ENCODE results near the gene KTI12.
A peak's percentile ranks its signal among the peaks of the same experiment; 100 is the strongest.

Gene KTI12

GRCh38 chr1:52057255-52057654 is 23.6 kb upstream of the KTI12 start:
- no peak for TF ChIP-seq EZH2phosphoT487 (conservative IDR thresholded peaks at IDR 0.05; ENCODE audit: low read length)
- TF ChIP-seq, protein P1, sequence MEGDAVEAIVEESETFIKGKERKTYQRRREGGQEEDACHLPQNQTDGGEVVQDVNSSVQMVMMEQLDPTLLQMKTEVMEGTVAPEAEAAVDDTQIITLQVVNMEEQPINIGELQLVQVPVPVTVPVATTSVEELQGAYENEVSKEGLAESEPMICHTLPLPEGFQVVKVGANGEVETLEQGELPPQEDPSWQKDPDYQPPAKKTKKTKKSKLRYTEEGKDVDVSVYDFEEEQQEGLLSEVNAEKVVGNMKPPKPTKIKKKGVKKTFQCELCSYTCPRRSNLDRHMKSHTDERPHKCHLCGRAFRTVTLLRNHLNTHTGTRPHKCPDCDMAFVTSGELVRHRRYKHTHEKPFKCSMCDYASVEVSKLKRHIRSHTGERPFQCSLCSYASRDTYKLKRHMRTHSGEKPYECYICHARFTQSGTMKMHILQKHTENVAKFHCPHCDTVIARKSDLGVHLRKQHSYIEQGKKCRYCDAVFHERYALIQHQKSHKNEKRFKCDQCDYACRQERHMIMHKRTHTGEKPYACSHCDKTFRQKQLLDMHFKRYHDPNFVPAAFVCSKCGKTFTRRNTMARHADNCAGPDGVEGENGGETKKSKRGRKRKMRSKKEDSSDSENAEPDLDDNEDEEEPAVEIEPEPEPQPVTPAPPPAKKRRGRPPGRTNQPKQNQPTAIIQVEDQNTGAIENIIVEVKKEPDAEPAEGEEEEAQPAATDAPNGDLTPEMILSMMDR (IDR thresholded peaks at IDR 0.05; ENCODE audit: insufficient read depth, low read length, poor library complexity, severe bottlenecking): no peak
- Histone ChIP-seq H2AFZ (ENCODE audit: low read depth, low read length, severe bottlenecking) (no peak overlapping the region), H3K27ac (ENCODE audit: low read depth, low read length) (peak overlapping the region; percentile 73; the same call in 1 of the 2 replicates), H3K4me3 (ENCODE audit: insufficient read depth, low read length, poor library complexity, severe bottlenecking) (peak overlapping the region; percentile 77), H3K9me2 (replicated peaks; ENCODE audit: insufficient read depth, low read length) (no peaks in the 10 kb centered on the region), H3K9ac (ENCODE audit: low read length) (peak overlapping the region; percentile 83), H4K20me1 (ENCODE audit: low read depth, low read length) (peaks cover 3% of the 10 kb centered on the region; the same call in 1 of the 2 replicates), H3K79me2 (ENCODE audit: insufficient read depth, low read length) (peaks cover 76% of the 10 kb centered on the region), H3K9me3 (ENCODE audit: insufficient read depth, low read length) (no peaks in the 10 kb centered on the region), H3F3A (ENCODE audit: insufficient read depth) (peaks cover 9% of the 10 kb centered on the region), H3K27me3 (ENCODE audit: low read length) (no peaks in the 10 kb centered on the region), H3K36me3 (ENCODE audit: low read length) (peaks cover 7% of the 10 kb centered on the region; the same call in 1 of the 2 replicates), H3K4me2 (ENCODE audit: low read depth, low read length, poor library complexity, severe bottlenecking) (peak overlapping the region; percentile 82)

DNA sequence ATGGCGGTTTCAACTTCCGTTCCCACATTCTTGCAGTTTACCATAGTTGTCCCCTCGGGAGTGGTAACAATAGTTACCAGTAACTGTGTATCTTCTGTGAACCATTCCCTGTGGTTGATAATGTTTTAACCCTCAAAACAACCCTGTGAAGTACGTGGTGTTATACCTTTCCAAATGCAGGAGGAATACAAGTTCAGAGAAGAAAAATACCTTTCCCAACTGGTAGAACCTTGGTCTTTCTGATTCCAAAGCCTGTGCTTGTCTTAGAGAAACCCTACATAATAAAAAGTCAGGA is 23.3 kb upstream of the KTI12 start:
- H3K79me2 ChIP-seq (ENCODE audit: insufficient read depth, low read length): peaks cover 79% of the 10 kb centered on the region
- no peak overlapping the region for H2AFZ ChIP-seq (ENCODE audit: low read depth, low read length, severe bottlenecking)
- H3K4me3 ChIP-seq (ENCODE audit: insufficient read depth, low read length, poor library complexity, severe bottlenecking): peak overlapping the region; percentile 77
- H3K4me2 ChIP-seq (ENCODE audit: low read depth, low read length, poor library complexity, severe bottlenecking): peak overlapping the region; percentile 82
- H3K9me2 ChIP-seq (replicated peaks; ENCODE audit: insufficient read depth, low read length): no peaks in the 10 kb centered on the region
- peaks cover 7% of the 10 kb centered on the region; the same call in 1 of the 2 replicates for H3K36me3 ChIP-seq (ENCODE audit: low read length)
- H4K20me1 ChIP-seq (ENCODE audit: low read depth, low read length): peaks cover 3% of the 10 kb centered on the region; the same call in 1 of the 2 replicates
- TF ChIP-seq, protein P1 (IDR thresholded peaks at IDR 0.05; ENCODE audit: insufficient read depth, low read length, poor library complexity, severe bottlenecking): no peak
- no peak for TF ChIP-seq EZH2phosphoT487 (conservative IDR thresholded peaks at IDR 0.05; ENCODE audit: low read length)
- no peaks in the 10 kb centered on the region for H3K27me3 ChIP-seq (ENCODE audit: low read length)
- H3K9me3 ChIP-seq (ENCODE audit: insufficient read depth, low read length): no peaks in the 10 kb centered on the region
- H3F3A ChIP-seq (ENCODE audit: insufficient read depth): peaks cover 9% of the 10 kb centered on the region
- H3K9ac ChIP-seq (ENCODE audit: low read length): peak overlapping the region; percentile 83
- peak overlapping the region; percentile 73 for H3K27ac ChIP-seq (ENCODE audit: low read depth, low read length)

DNA sequence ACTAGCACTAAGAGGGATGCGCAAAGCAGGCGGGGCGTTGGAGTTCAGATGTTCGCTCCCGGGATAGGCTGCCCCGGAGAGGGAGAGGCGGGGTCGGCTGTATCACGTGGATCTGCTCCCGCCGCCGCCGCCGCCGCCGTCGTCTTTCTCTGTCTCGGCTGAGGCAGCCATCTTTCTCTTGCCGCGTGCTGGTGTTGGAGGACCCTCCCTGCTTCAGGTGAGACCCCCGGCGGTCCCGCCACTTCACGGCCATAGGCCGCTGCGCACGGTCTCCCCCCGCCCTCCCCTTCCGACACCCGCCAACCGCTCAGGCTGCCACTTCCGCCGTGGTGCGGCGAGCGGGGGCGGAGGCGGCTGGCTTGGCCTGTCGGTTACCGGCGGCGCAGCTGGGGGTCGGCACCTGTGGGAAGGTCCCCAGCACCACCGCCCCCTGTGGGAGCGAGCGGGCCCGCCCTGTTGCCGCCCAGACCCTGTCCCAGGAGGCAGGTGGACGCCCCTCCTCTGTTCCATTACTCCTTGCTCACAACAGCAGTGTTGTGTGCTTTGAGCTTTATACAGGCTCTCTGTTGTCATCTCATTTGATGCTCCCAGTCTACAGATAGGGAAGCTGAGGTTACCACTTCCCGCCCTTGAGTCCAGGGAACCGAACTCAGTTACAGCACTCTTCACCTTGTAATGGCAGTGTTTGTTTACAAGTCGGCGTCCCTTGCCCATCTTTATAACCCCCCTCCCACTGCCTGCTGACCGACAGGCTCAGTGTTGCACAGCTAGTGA is 22.7 kb upstream of the KTI12 start, which contains the start of gene BTF3L4:
Gene BTF3L4 (plus strand): TSS at position 133 of the 774 bp plus-strand sequence. CDS start 3,553 bp downstream, outside the sequence.
- H3K9me2 ChIP-seq (replicated peaks; ENCODE audit: insufficient read depth, low read length): no peaks in the 10 kb centered on the region
- TF ChIP-seq, protein P1 (IDR thresholded peaks at IDR 0.05; ENCODE audit: insufficient read depth, low read length, poor library complexity, severe bottlenecking): no peak
- no peak for TF ChIP-seq EZH2phosphoT487 (conservative IDR thresholded peaks at IDR 0.05; ENCODE audit: low read length)
- H3K27me3 ChIP-seq (ENCODE audit: low read length): no peaks in the 10 kb centered on the region
- H3F3A ChIP-seq (ENCODE audit: insufficient read depth): peaks cover 9% of the 10 kb centered on the region
- peak within 1 kb of the TSS; percentile 82 for H2AFZ ChIP-seq (ENCODE audit: low read depth, low read length, severe bottlenecking)
- peak within 1 kb of the TSS; percentile 83 for H3K9ac ChIP-seq (ENCODE audit: low read length)
- H3K4me2 ChIP-seq (ENCODE audit: low read depth, low read length, poor library complexity, severe bottlenecking): peak within 1 kb of the TSS; percentile 94
- H3K9me3 ChIP-seq (ENCODE audit: insufficient read depth, low read length): no peaks in the 10 kb centered on the region
- H4K20me1 ChIP-seq (ENCODE audit: low read depth, low read length): peaks cover 3% of the 10 kb centered on the region; the same call in 1 of the 2 replicates
- H3K36me3 ChIP-seq (ENCODE audit: low read length): peaks cover 7% of the 10 kb centered on the region; the same call in 1 of the 2 replicates
- H3K27ac ChIP-seq (ENCODE audit: low read depth, low read length): peak within 1 kb of the TSS; percentile 73
- peak within 1 kb of the TSS; percentile 77 for H3K4me3 ChIP-seq (ENCODE audit: insufficient read depth, low read length, poor library complexity, severe bottlenecking)
- H3K79me2 ChIP-seq (ENCODE audit: insufficient read depth, low read length): peaks cover 83% of the 10 kb centered on the region

Measured in SU-DHL-6 (cell line).